Measurements from ENCODE around the gene ZNF45. TPM values are rescaled to one million over a fixed set of nuclear protein-coding genes. Genes with fewer than 3 reads are reported as not detected.
"Not testable (repeated sequence)": the region's sequence is repeated elsewhere in the genome, so short reads cannot be mapped to it uniquely, and the experiment has no call there.

ZNF45 gene
- total RNA-seq, 3 donors from 2014 or later = 9.8 to 15.9 (median 13.4) TPM

DNA sequence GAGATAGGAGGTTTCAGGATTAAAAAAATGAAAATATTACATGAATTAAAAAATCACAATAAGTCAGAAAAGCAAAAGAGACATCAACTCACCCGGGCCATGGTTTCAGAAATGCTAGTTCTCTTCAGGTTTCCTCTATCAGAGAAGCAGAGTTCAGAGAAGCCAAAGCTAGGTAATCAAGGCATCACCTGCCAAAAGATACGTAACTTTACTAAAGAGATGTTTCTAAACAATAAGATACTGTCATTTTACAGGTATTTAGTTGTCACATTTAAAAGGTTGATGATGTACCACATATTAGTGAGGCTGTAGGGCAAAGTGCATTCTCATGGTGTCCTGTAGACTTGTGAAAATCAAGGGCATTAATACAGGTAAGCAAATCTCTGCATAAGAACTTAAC lies 51.2 kb downstream of the ZNF45 start, which contains the start of gene ZNF404:
TSS of gene ZNF404 (minus strand) at position 101 of the 400 bp plus-strand sequence.
- Histone ChIP-seq H3K4me1 (ENCODE audit: low read depth) (no peaks in the 10 kb centered on the region), H3K9me3 (peaks cover 96% of the 10 kb centered on the region), H3K36me3 (ENCODE audit: low read depth) (no peaks in the 10 kb centered on the region), H3K4me3 (no peak within 1 kb of the TSS)
- TF ChIP-seq, protein P1, sequence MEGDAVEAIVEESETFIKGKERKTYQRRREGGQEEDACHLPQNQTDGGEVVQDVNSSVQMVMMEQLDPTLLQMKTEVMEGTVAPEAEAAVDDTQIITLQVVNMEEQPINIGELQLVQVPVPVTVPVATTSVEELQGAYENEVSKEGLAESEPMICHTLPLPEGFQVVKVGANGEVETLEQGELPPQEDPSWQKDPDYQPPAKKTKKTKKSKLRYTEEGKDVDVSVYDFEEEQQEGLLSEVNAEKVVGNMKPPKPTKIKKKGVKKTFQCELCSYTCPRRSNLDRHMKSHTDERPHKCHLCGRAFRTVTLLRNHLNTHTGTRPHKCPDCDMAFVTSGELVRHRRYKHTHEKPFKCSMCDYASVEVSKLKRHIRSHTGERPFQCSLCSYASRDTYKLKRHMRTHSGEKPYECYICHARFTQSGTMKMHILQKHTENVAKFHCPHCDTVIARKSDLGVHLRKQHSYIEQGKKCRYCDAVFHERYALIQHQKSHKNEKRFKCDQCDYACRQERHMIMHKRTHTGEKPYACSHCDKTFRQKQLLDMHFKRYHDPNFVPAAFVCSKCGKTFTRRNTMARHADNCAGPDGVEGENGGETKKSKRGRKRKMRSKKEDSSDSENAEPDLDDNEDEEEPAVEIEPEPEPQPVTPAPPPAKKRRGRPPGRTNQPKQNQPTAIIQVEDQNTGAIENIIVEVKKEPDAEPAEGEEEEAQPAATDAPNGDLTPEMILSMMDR (IDR thresholded peaks at IDR 0.05) = no peak
- ATAC-seq (no peak), DNase-seq (no peak)
- intact Hi-C loops (cut with DNase I, micrococcal nuclease) = no loop called here

DNA sequence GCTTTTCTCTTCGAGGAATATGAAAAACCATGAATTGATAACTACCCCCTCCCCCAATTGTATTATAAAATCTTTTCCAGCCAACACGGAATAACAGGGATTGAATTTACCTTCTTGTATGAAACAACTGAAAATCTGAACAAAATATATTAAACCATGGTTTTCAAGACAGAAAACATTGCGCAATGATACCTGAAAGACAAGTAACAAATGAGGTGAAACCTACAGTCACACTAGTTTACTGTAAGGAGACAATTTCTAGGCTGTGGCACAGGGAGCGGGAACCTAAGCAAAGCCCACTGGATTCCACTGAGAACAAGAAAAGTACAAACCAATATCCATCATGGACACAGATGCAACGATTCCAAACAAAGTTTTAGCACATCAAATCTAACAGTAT lies 54.6 kb downstream of the ZNF45 start:
- Histone ChIP-seq H3K4me1 (ENCODE audit: low read depth) (no peaks in the 10 kb centered on the region), H3K4me3 (no peak overlapping the region), H3K9me3 (peaks cover 92% of the 10 kb centered on the region), H3K36me3 (ENCODE audit: low read depth) (no peaks in the 10 kb centered on the region)
- TF ChIP-seq, protein P1 (IDR thresholded peaks at IDR 0.05) = no peak
- DNase-seq (no peak), ATAC-seq (no peak)
- intact Hi-C loops (cut with DNase I, micrococcal nuclease) = no loop called here

DNA sequence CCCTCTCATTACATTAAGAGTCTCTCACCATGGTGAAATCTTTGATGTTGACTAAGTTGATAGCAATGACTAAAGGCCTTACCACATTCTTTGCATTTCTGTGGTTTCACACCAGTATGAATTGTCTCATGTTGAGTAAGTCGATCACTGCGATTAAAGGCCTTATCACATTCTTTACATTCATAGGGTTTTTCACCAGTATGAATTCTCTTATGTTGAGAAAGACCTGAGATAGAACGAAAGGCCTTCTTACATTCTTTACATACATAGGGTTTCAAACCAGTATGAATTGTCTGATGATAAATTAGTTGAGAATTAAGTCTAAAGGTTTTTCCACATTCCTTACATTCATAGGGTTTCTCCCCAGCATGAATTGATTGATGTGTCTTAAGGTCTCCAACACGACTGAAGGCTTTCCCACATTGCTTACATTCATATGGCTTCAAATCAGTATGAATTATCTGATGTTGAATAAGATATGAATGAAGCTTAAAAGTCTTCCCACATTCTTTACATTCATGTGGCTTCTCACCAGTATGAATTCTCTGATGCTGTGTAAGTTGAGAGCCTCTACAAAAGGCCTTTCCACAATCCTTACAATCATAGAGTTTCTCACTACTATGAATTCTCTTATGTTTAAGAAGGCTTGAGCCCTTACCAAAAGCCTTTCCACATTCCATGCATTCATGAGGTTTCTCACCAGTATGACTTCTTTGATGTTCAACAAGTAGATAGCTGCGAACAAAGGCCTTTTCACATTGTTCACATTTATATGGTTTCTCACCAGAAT lies 62.3 kb downstream of the ZNF45 start:
- TF ChIP-seq, protein P1 (IDR thresholded peaks at IDR 0.05) = no peak
- intact Hi-C loops (cut with DNase I, micrococcal nuclease) = no loop called here
- Histone ChIP-seq H3K4me3 (no peak overlapping the region), H3K4me1 (ENCODE audit: low read depth) (no peaks in the 10 kb centered on the region), H3K9me3 (peaks cover 96% of the 10 kb centered on the region), H3K36me3 (ENCODE audit: low read depth) (no peaks in the 10 kb centered on the region)
- ATAC-seq (no peak), DNase-seq (no peak)

DNA sequence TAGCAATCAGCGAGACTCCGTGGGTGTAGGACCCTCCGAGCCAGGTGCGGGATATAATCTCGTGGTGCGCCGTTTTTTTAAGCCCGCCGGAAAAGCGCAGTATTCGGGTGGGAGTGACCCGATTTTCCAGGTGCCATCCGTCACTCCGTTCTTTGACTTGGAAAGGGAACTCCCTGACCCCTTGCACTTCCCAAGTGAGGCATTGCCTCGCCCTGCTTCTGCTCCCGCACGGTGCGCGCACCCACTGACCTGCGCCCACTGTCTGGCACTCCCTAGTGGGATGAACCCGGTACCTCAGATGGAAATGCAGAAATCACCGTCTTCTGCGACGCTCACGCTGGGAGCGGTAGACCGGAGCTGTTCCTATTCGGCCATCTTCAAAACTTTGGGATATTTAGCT lies 68.2 kb downstream of the ZNF45 start:
- H3K4me3 ChIP-seq; intact Hi-C loops (cut with DNase I, micrococcal nuclease); H3K36me3 ChIP-seq (ENCODE audit: low read depth); DNase-seq; H3K4me1 ChIP-seq (ENCODE audit: low read depth); ATAC-seq: not testable (repeated sequence)
- peaks cover 80% of the 10 kb centered on the region for H3K9me3 ChIP-seq

Other genes starting within 250 kb of the ZNF45 start
- not detected for gene IRGC, start 219.2 kb downstream of the ZNF45 start, total RNA-seq
- 10 to 100 TPM; 32.2 to 41.4 (median 34.7) TPM for gene SMG9, start 180.3 kb downstream of the ZNF45 start, total RNA-seq
- 10 to 100 TPM; 14.9 to 36.2 (median 36.1) TPM for gene KCNN4, start 154.3 kb downstream of the ZNF45 start, total RNA-seq
- 1 to 10 TPM in 2 of 3 donors, under 1 TPM in 1; 0.61 to 4.8 (median 3.9) TPM for gene LYPD5, start 132.8 kb downstream of the ZNF45 start, total RNA-seq
- gene ZNF283, start 108.0 kb downstream of the ZNF45 start, total RNA-seq = 10 to 100 TPM in 2 of 3 donors, 1 to 10 TPM in 1; 7.6 to 21.8 (median 14.1) TPM
- gene ZNF404, start 51.3 kb downstream of the ZNF45 start, total RNA-seq = 1 to 10 TPM in 2 of 3 donors, under 1 TPM in 1; 0.58 to 5.5 (median 1.7) TPM
- 1 to 10 TPM; 1.9 to 5.8 (median 1.9) TPM for gene ZNF221, start 15.9 kb upstream of the ZNF45 start, total RNA-seq
- 1 to 10 TPM; 5.4 to 8.6 (median 6.7) TPM for gene ZNF155, start 48.9 kb upstream of the ZNF45 start, total RNA-seq
- gene ZNF230, start 67.7 kb upstream of the ZNF45 start, total RNA-seq = 1 to 10 TPM; 3.2 to 5.2 (median 3.8) TPM
- 1 to 10 TPM; 1.1 to 2.9 (median 1.3) TPM for gene ZNF222, start 90.1 kb upstream of the ZNF45 start, total RNA-seq
- gene ZNF223, start 116.8 kb upstream of the ZNF45 start, total RNA-seq = 1 to 10 TPM; 4.7 to 8.7 (median 6.0) TPM
- gene ZNF284, start 136.9 kb upstream of the ZNF45 start, total RNA-seq = 1 to 10 TPM; 1.9 to 2.3 (median 2.1) TPM
- 10 to 100 TPM; 25.5 to 38.3 (median 29.8) TPM for gene ZNF224, start 159.1 kb upstream of the ZNF45 start, total RNA-seq
- 1 to 10 TPM; 2.2 to 4.8 (median 3.2) TPM for gene ZNF225, start 178.1 kb upstream of the ZNF45 start, total RNA-seq
- gene ZNF234, start 206.3 kb upstream of the ZNF45 start, total RNA-seq = 10 to 100 TPM in 2 of 3 donors, 1 to 10 TPM in 1; 4.7 to 11.1 (median 10.9) TPM
- 10 to 100 TPM; 17.9 to 23.1 (median 23.0) TPM for gene ZNF226, start 229.8 kb upstream of the ZNF45 start, total RNA-seq